Neural progenitor cell (in vitro differentiated cells): ENCODE results near the gene EHD4.

Experiments used
- EZH2 ChIP-seq: fragments of 200-600 bp; sonication (generic); IDR thresholded peaks from 2 replicates; pipeline ENCODE4 v1.6.1; 2017; ENCODE audit warnings: antibody characterized with exemption, mild to moderate bottlenecking, moderate library complexity
- EZH2phosphoT487 ChIP-seq: fragments of 200-600 bp; sonication (generic); IDR thresholded peaks from 2 replicates; pipeline ENCODE4 v1.6.1; 2017; ENCODE audit warnings: antibody characterized with exemption
- TF ChIP-seq, protein P1 (sequence below): fragments of 200-600 bp; sonication (generic); IDR thresholded peaks from 2 replicates; pipeline ENCODE4 v1.5.1; 2017; ENCODE audit warnings: antibody characterized with exemption, mild to moderate bottlenecking

DNA sequence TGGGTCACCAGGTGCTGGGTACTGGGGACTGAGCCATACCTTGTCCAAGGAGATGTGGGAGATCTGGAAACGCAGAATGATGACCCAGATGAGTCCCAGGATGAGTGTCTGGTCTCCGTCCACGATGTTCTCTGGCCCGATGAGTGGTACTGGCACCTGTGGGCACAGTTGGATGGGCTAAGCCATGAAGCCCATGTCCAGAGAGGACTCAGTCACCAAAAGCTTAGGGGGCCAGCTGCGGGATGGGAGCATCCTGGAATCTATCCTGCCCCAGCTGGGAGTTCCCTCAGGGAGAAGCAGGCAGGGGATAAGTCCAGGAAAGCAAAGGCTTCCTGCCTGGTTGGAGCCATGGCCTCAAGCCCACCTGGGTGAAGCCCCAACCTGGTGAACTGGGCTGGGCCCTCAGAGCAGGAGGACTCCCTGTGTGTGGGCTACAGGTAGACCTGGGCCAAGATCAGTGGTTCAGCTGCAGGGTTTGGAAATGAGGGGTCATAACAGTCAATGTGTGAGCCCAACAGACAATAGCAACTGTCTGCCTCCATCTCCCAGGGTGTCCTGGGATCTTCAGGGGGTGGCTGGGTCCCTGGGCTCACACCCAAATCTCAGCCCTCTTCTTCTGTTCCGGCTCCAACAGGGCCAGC lies 82.2 kb downstream of the EHD4 start:
- TF ChIP-seq, protein P1, sequence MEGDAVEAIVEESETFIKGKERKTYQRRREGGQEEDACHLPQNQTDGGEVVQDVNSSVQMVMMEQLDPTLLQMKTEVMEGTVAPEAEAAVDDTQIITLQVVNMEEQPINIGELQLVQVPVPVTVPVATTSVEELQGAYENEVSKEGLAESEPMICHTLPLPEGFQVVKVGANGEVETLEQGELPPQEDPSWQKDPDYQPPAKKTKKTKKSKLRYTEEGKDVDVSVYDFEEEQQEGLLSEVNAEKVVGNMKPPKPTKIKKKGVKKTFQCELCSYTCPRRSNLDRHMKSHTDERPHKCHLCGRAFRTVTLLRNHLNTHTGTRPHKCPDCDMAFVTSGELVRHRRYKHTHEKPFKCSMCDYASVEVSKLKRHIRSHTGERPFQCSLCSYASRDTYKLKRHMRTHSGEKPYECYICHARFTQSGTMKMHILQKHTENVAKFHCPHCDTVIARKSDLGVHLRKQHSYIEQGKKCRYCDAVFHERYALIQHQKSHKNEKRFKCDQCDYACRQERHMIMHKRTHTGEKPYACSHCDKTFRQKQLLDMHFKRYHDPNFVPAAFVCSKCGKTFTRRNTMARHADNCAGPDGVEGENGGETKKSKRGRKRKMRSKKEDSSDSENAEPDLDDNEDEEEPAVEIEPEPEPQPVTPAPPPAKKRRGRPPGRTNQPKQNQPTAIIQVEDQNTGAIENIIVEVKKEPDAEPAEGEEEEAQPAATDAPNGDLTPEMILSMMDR, result no peak
- no peak for TF ChIP-seq EZH2phosphoT487
- no peak for TF ChIP-seq EZH2
